Hindlimb muscle (tissue), 1 donor: ENCODE data around the gene NEK3. TPM values are rescaled to one million over a fixed set of nuclear protein-coding genes. Genes with fewer than 3 reads are reported as not detected.
"Not testable (repeated sequence)": the region's sequence is repeated elsewhere in the genome, so short reads cannot be mapped to it uniquely, and the experiment has no call there.

ENCODE experiments used
- DNase-seq: peaks from one replicate; pipeline ENCODE4 v3.0.0-alpha.2; 2013
- polyA plus RNA-seq: library from polyadenylated mRNA; unstranded; fragments of 120-200 nt; gene quantifications from one replicate; pipeline ENCODE4 v1.2.1, GENCODE V29; 2013; ENCODE audit not compliant: insufficient read length

NEK3 gene
- polyA plus RNA-seq, 1 donor: 20.0 TPM

DNA sequence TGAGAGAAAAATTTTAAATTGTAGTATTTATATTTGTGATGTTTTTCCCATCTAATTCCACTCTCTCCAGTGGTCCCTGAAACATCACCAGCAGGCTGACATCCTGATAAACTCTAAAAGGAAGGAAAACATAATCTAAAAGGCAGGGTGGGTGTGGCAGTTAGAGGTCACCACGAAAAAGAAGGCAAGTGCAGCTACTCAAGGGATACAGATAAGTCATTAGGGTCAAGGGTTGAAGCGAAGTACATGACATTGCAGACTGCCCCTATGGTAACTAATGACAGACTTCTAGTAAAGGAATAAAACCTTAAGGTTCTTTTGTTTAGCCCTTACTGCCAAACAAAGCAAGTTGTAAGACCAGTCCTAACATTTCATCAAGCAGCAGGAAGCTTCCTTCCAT lies 6.0 kb upstream of the NEK3 start:
- DNase-seq: no peak

DNA sequence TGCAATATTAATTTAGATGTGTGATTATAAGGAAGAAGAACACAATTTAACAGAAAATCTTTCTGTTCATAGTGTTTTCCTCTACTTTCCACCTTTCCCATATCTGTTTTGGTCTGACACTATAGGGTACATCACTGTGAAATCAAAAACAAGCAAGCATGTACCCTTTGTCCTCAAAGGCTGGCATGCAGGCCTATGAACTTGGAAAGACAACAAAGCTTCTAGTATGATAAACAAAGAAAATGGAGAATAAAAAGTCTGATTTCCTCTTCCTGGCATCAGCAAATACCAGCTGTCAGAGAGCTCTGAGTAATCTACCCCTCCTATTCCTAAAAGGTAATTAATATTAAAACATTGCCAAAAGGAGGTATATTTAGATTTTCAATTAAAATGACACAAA lies 5.6 kb upstream of the NEK3 start:
- DNase-seq: no peak

DNA sequence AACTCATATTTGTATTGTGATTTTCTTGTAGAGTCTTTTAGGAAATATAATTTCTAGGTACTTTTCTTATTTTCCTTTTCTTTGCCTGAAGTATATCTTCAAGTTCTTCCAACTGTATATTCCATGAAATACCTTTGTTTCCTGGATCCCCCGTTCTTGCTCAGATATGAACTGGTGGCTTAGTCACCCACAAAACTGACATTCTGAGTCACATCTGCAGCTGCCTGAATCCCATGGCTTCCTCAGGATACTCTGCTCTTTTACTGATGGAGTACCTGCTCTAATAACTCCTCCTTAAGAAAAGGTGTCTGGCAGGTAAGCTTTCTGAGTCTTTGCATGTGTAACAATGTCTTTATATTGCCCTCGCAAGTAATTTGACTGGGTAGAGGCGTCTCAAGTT lies 4.5 kb upstream of the NEK3 start:
- not testable (repeated sequence) for DNase-seq

DNA sequence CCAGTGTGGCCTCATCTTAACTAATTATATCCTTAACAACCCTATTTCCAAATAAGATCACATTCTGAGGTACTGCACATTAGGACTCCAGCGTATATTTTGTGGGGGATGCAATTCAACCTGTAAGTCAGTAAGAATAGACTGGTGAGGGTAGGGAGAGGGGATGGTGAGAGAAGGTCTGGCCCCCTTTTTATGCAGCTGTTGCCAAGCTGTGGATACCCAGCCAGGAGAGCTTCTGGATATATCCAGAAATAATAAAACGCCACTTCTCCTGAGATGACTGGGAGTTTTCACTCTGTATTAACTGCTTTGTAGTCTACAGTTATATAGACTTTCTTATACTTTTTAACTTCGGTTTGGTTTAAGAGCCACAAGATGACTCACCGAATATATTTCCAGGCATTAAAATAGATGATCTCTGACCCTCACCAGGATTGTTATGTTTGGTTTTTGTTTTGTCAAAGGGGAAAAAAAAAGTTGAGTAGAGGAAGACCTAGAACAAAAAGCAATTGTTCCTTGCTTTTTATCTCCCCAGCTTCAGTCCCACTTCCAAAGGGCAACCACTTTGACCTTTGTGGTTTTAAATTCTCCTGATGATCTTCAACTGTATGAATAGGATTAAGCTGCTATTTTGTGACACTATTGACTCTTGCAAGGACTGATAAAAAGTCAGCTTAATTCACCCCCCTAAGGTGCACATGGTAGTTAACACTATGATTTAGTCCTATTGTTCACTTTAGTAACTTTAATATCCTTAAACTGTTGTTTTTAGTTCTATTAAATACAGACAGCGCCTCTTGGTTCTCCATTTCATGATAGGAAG lies 3.1 kb upstream of the NEK3 start:
- DNase-seq: no peak

DNA sequence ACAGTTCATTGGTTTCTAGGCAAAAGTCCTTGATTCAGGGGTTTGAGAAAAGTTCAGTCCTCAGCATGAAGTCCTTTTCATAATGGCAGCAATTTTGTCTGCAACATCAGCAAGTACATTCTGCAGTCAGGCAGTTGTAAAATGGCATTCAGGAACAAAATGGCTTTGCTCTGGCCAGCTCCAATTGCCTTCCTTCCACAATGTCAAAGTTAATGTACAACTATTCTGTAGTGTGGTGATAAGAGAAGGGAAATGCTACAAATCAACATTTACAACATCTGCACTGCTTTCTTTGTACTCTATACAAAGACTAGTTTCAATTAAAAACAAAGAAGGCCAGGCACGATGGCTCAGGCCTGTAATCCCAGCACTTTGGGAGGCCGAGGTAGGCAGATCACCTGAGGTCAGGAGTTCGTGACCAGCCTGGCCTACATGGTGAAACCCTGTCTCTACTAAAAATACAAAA lies 1.8 kb upstream of the NEK3 start:
- no peak for DNase-seq

DNA sequence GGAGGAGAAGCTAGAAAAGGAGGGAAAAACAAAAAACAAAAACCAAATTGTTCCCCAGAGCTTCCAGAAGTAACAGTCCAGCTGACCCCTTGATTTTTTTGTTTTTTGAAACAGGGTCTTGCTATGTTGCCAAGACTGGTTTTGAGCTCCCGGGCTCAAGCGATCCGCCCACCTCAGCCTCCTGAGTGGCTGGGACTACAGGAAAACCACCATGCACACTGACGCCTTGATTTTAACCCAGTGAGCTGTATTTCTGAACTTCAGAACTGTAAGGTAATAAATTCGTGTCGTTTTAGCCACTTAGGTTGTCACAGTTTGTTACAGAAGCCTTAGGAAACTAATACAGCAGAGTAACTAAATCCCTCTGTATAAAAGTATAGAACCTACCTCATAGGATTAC lies 1.1 kb upstream of the NEK3 start:
- DNase-seq: no peak

DNA sequence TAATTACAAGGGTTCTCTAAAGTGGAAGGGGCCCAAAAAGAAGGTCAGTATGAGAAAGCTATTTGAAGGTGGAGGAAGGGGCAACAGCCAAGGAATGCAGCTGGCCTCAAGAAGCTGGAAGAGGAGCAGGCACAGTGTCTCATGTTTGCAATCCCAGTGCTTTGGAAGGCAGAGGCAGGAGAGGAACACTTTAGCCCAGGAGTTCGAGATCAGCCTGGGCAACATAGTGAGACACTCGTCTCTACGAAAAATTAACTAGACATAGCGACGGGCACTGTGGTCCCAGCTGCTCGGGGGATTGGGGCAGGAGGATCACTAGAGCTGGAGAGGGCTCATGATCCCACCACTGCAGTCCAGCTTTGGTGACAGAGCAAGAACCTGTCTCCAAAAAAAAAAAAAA lies 656 bp upstream of the NEK3 start:
- no peak for DNase-seq

DNA sequence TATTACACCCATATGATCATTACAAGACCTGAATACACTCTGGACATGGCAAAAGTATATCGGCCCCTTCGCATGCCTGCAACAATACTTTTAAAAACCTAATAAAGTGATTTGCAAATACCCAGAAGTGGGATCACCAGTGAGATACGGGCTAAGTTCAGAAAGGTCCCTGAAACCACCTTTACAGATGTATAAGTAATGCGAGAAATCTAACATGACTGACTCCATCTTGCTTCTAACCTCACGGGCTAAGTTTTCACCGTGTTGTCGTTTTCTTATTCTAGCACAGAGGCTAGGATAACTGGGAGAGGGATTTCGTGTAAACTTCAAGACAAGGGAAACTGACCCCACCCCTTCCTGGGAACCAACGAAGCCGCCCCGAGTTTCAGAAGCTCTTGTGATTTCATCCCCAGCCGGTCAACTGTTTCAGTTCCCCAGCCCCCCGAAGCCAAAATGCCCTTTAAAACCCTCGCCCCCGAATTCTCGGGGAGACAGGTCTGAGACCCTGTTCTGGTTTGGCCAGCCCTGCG lies 703 bp downstream of the NEK3 start:
- peak; percentile 48 for DNase-seq

DNA sequence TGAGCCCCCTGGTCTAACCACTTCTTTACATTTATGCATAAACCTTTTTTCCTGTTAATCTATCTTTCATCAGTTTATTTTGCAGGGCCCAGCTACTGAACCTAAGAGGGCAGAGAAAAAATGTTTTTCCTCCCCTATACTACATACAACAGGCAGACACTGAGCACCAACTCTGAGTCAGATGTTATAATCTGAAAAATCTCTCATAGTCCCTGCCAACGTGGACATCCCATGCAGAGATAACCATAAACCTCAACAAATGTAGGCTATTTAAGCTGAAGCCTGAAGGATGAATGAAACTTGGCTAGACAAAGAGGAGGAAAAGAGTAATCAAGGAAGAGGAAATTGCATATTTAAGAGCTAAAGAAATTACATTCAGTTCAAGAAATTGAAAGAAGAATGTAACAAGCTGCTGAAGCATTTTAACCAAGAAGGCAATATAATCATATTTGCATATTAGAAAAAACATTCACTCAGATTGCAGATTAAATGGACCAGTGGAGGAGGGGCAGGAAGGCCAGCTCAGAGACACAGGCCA lies 2.6 kb downstream of the NEK3 start:
- no peak for DNase-seq

DNA sequence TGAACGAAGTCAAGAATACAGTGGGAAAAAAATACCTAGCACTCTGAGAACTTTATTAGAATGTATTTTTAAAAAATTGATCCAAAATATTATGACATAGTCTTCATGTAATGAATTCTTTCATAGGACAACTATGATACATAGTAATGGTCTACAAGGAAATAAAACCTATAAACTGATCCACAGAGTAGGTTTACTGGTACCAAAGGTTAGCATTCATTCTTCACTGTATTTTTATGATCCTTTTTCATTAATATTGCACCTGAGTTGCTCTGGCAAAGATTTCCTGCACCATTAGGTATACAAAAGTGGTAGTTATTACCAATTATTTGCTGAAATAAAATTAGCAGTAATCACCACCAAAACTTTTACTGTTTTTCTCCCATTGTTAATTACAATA lies 4.2 kb downstream of the NEK3 start:
- DNase-seq: no peak

DNA sequence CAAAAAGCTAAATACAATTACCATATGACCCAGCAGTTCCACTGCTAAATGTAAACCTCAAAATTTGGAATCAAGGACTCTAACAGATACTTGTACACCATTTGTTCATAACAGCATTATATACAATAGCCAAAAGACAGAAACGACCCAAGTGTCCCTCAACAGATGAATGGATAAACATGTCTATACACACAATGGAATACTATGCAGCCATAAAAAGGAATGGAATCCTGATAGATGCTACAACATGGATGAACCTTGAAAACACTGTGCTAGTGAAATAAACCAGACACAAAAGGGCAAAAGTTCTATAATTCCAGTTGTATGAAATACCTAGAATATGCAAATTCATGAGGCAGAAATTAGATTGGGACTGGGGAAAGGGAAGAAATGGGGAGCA lies 12.2 kb downstream of the NEK3 start:
- no peak for DNase-seq

DNA sequence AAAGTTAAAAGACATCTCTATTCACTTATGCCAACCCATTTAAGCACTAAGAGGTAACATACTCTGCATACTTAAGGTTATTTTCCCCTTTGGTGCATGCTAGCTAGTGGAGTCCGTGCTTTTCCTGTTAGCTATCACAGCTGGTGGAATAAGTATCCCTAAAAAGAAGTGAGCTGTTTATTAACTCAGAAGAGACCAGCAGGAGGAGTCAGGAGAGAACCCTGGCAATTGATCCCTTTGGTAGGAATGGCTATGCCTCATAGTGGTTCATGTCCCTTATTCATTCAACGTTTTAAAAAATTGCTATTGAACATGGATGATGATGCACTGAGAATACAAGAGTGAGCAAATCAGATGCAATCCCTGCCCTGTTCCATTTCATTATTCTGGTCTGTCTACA lies 18.1 kb downstream of the NEK3 start:
- DNase-seq: no peak

DNA sequence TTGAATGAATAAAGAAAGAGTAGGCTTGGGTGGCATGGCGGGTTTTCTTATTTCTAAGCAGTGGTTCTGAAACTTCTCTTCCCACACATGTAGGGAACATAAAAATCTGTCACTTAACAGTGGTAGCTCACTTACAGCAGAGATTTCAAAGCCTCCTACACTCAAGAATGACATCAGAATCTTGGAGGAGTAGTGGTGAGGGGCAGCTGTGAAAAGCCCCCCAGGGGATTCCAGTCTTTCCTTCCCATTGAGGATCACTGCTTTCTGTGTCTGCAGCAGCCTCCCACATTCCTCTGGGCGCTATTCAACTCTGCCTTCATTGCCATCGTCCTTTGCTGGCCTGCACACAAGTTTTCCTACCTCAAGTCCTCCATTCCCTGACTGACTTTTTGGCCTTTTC lies 21.9 kb downstream of the NEK3 start:
- DNase-seq: no peak

DNA sequence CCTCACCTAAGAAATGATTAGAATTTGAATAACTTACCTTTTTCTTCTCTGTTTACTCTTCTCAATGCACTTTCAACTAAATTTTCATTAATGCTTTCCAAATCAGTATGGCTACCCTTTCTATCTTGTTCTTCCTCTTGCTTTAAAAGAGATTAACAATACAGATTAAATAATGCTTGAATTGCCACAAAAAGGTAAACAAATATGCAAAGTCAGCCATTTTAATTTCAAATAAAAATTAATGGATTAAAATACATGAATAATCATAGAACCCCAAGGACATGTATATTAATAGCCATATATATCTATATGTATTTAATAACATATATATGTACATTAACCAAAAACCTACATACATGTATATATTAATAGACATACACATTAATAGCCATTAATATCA lies 22.6 kb downstream of the NEK3 start:
- no peak for DNase-seq

DNA sequence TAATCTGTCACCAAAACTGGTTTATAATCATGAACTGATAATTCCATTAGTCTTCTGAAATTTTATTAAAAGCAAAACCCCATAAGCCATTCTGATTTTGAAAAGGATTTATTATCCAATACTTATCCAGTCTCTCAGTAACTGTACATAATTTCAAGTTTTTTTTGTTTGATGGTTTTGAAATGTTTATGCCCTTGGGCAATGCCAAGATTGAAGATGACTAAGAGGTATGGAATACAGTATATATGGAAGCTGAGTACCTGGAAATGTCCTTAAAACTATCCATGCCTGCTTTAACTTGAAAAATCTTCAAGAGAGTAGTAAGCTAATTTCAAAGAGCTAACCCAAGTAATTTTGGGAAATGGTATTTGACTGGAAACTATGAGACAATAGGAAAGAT lies 28.8 kb downstream of the NEK3 start:
- DNase-seq: no peak

DNA sequence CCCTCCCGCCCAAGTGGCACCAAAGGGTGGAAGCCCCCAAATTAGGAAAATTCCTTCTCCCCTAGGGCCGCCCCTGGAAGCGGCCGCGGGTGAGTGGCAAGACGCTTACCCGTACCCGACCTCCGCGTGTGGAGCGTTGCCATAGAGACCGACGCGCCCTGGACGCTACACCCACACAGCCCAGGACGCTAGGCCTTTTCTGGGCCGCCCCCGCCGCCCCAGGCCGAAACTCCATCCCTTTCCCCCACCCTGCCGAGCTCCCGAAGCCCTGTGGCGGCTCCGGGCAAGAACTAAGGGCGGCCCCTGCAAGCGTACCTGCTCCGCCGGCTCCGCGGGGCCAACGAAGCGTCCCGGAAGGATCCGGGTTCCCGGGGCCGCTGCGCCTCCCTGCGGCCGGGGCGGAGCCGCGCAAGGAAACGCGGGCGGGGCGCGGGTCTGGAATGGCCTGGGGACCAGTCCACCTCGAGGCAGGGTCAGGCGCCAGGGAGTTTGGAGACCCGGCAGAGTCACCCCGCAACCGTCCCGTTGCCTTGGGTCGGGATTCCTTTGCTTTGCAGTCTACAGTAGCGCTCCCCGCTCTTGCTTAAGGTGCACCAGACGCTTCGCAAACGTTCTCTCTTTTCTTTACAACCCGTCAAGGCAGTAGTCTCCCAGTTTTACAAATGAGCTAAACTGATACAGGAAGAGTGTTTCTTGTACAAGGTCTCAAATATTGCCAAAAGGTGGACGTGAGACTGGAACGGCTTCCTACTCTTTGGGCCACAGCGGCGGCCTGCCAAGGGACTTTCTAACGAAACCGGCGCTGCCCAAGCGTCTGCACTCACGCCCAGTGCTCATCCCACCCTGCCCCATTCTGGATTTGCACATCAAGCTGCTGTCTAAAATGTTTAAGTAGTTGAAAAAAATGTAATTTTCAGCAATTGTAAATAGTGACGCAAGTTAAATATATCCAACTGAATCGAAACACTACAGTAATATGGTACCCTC lies 30.4 kb downstream of the NEK3 start, which contains the start of gene NEK5:
Gene NEK5, minus strand, starts transcription at position 360 of the 987 bp plus-strand sequence. CDS start 1,591 bp downstream, outside the sequence.
- peak; percentile 60 for DNase-seq

DNA sequence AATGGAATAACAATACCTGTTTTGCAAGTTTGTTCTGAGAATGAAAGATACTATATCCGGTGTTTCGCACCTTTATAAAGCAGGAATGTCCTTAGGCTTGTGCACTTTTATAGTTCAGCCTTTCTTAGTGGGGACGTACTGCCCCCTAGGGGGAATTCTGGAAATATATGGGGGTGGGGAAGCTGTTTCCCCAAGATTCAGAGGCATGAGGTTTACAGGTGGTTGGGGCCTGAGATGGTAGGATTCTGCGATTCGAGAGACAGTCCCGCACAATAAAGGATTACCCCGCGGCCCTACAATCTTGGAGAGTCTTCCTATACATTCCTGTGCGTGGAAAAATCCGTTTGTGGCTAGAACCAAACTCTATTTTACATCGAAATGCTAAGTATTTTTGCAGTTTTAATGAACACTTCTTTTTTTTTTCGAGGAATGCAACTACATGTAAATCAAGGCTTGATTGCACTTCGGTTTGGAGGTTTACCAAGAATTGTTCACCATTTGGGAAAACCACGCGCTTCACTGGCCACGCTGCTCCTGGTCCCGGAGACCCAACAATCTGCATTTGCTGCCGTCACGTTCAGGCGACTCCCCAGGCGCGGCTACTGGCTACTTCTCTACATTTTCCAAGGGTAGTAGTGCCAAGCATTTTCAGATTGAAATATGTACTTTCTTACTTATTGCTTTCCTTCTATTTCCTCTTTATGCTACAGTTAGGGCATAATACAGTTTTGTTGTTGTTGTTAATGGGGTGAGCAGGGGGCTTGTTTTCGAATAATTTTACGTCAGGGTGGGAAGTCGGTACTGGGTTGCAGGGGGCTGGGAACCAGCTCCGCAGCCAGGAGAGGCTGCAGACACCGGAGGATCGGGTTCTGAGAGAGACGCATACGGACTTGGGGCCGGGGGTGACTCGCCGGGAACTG lies 31.4 kb downstream of the NEK3 start:
- DNase-seq: peak; percentile 74

DNA sequence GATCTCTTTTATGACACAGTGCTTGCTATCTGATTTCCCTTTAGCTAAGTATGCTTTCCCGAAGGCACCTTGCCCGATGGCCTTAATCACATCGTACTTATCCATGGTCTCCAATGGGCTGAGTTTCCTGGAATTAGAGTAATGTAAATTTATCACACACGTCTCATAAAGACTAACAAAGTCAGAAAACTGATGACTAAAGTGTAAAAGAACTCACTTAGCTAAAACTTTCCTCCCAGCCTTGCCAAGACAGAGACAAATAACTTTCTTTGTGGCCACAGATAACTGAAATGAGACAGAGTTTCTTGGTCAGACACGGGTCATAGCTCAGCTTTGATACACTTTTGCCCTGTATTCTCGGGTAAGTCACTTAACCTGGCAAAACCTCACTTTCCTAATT lies 32.0 kb downstream of the NEK3 start:
- peak; percentile 29 for DNase-seq

DNA sequence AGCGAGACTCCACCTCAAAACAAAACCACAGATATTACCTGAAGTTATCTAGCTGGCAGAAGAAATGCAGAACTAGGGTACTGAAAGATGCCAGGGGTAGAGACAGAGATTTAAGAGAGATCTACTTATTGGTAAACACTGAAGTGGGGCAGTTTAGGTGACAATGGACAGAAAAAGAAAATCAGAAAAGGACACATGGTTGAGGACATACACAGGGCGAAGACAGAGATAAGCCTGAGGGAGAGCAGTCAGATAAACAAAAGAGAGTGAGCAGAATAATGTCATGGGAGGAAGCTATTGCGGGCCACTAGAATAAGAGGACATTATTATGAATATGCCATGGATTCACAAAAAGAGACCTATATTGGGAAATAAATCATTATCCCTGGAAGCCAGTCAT lies 33.9 kb downstream of the NEK3 start:
- no peak for DNase-seq

DNA sequence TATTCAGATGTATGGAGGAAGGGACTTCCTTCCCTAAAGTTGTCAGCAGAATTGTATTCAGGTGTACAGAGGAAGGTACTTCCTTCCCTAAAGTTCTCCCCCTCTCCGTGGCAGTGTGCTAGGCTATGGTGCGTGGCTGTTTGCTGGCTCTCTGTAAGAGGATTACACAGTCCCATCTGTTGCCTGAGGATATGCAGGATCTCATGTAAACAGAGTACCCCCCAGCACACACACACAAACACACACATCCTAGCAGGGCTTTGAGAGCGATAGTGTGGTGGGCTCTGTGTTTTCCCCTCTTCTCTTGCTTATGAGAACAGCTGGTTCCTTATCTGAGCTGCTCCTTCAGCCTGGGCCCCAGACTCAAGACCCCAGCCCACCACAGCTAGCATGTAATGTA lies 40.8 kb downstream of the NEK3 start:
- no peak for DNase-seq

DNA sequence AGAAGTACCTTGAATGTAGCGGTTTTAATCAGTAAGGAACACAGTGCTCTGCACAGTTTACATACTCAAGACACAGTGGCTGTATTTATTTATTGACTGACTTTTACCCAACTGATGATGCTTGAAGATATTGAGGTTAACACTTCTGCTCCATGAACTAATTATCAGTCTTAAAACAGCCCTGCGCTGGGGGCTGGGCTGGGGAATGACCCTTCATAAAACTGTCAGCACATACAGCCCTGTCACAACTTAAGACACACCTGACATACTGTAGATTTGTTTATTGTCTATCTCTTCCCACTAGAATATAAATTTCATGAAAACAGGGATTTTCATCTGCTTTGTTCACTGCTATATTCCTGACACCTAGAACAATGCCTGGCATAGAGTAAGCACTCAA lies 41.3 kb downstream of the NEK3 start:
- no peak for DNase-seq

DNA sequence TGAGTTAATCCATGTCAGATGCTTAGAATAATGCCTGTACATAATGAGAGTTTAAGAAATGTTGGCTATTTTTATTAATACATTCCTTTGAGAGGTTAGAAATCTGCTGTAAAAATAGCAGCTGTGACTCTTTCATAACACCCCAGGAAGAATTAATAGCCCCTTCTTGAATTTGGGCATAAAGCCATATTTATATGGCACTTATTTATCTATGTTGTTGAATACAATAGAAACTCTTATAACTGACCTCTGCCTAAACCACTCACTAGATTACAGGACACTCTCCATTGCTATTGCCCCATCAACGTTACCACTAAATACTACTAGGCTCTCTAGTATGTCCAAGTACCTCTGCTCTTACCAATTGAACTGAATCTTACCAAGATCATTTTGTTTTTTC lies 46.8 kb downstream of the NEK3 start:
- DNase-seq: no peak
